H1 (cell line): Measurements from ENCODE around the gene ZSCAN25. TPM values are rescaled to one million over a fixed set of nuclear protein-coding genes. Genes with fewer than 3 reads are reported as not detected.

Experiments
- CTCF ChIA-PET: fragments of 300-600 bp; sonication (Branson Sonifier 250); formaldehyde crosslinking; loops from one replicate; lab custom pipeline; 2021; ENCODE audit not compliant: partially characterized antibody; lab: Charles Lee
- POLR2A ChIA-PET: fragments of 300-600 bp; sonication (Branson Sonifier 250); formaldehyde crosslinking; loops from one replicate; lab custom pipeline; 2021; ENCODE audit warnings: inconsistent platforms; ENCODE audit not compliant: partially characterized antibody; lab: Charles Lee
- DNase-seq, 2 experiments: peaks; one replicate each; pipeline versions ENCODE4 v3.0.0 to v3.0.0-alpha.2; 2010 to 2022; ENCODE audit warnings: low spot score in 2 of 2, low read depth in 1 of 2, mixed read lengths in 1 of 2
- FAIRE-seq: peaks from 2 replicates; lab custom pipeline; 2011; peaks lifted over from hg19 to GRCh38; lab: Jason Lieb, UNC
- H2AFZ ChIP-seq: 2 replicates; pipeline ENCODE4 v1.8.1; 2012; ENCODE audit warnings: low read length, inconsistent platforms
- H2AK5ac ChIP-seq: 2 replicates; pipeline ENCODE4 v1.6.1; 2013; ENCODE audit warnings: low read depth, low read length
- H2BK120ac ChIP-seq: replicated peaks from 2 replicates; pipeline ENCODE3; 2013; ENCODE audit warnings: low read depth, low read length, inconsistent platforms
- H2BK12ac ChIP-seq: 2 replicates; pipeline ENCODE4 v1.6.1; 2013; ENCODE audit warnings: low read depth, low read length
- H2BK15ac ChIP-seq: 2 replicates; pipeline ENCODE4 v1.6.1; 2013; ENCODE audit warnings: low read length
- H2BK20ac ChIP-seq: 2 replicates; pipeline ENCODE4 v1.6.1; 2013; ENCODE audit warnings: low read length
- H2BK5ac ChIP-seq: 2 replicates; pipeline ENCODE4 v1.6.1; 2013; ENCODE audit warnings: low read depth, low read length
- H3K14ac ChIP-seq: 2 replicates; pipeline ENCODE4 v1.6.1; 2013; ENCODE audit warnings: inconsistent platforms; ENCODE audit not compliant: insufficient read length
- H3K18ac ChIP-seq: 2 replicates; pipeline ENCODE4 v1.6.1; 2013; ENCODE audit warnings: low read length; ENCODE audit errors: extremely low read depth
- H3K23ac ChIP-seq: 2 replicates; pipeline ENCODE4 v1.6.1; 2013; ENCODE audit warnings: inconsistent platforms; ENCODE audit not compliant: insufficient read length
- H3K23me2 ChIP-seq: 2 replicates; pipeline ENCODE4 v1.6.1; 2013; ENCODE audit warnings: low read depth, low read length
- H3K27ac ChIP-seq: 2 replicates; pipeline ENCODE4 v1.6.1; 2011; ENCODE audit warnings: low read depth, low read length, inconsistent platforms
- H3K27me3 ChIP-seq, 4 experiments: replicated peaks in 1 of 4; 1 replicate in 1 of 4; 2 replicates in 3 of 4; pipeline versions ENCODE4 v1.6.1 to v1.8.1; 2011 to 2013; ENCODE audit warnings: low read length in 3 of 4, mild to moderate bottlenecking in 3 of 4, inconsistent platforms in 2 of 4, mixed read lengths in 2 of 4, moderate library complexity in 1 of 4; ENCODE audit not compliant: control insufficient read depth in 3 of 4, insufficient read depth in 3 of 4; ENCODE audit errors: extremely low read depth in 1 of 4
- H3K36me3 ChIP-seq, 4 experiments: 2 replicates each; pipeline versions ENCODE4 v1.6.1 to v1.8.1; 2011 to 2013; ENCODE audit warnings: mild to moderate bottlenecking in 4 of 4, low read length in 3 of 4, moderate library complexity in 2 of 4, control low read depth in 1 of 4, inconsistent platforms in 1 of 4; ENCODE audit not compliant: insufficient read depth in 4 of 4, control insufficient read depth in 2 of 4
- H3K4ac ChIP-seq: replicated peaks from 2 replicates; pipeline ENCODE3; 2013; ENCODE audit warnings: low read length, low read depth, mixed read lengths, inconsistent platforms; ENCODE audit not compliant: insufficient read length
- H3K4me1 ChIP-seq, 4 experiments: replicated peaks in 1 of 4; 1 replicate in 1 of 4; 2 replicates in 3 of 4; pipeline versions ENCODE4 v1.6.1 to v1.8.1; 2011 to 2013; ENCODE audit warnings: low read length in 3 of 4, inconsistent platforms in 2 of 4, mixed read lengths in 1 of 4; ENCODE audit not compliant: insufficient read depth in 4 of 4, control insufficient read depth in 3 of 4
- H3K4me2 ChIP-seq, 2 experiments: 2 replicates each; pipeline versions ENCODE4 v1.6.1 to v1.8.1; 2011 to 2013; ENCODE audit warnings: low read depth in 2 of 2, low read length in 2 of 2, control low read depth in 1 of 2, inconsistent platforms in 1 of 2, mild to moderate bottlenecking in 1 of 2; ENCODE audit not compliant: insufficient read depth in 1 of 2
- H3K4me3 ChIP-seq, 4 experiments: fragments of 200-600, 300-600 bp in 1 of 4; sonication (generic), shearing (Covaris generic), sonication (Bioruptor Twin) in 1 of 4; 2 replicates each; pipeline versions ENCODE4 v1.5.1 to v1.8.1; 2011 to 2016; ENCODE audit warnings: low read length in 4 of 4, low read depth in 3 of 4, control low read depth in 2 of 4, inconsistent platforms in 2 of 4, mild to moderate bottlenecking in 2 of 4, mixed read lengths in 1 of 4, moderate library complexity in 1 of 4; ENCODE audit not compliant: insufficient read depth in 2 of 4; ENCODE audit errors: extremely low read depth in 1 of 4
- H3K56ac ChIP-seq: replicated peaks from 2 replicates; pipeline ENCODE3; 2013; ENCODE audit warnings: low read depth, mild to moderate bottlenecking, mixed read lengths, low read length, inconsistent platforms; ENCODE audit not compliant: insufficient read length
- H3K79me1 ChIP-seq: 2 replicates; pipeline ENCODE4 v1.6.1; 2013; ENCODE audit warnings: low read depth, low read length, control low read depth
- H3K79me2 ChIP-seq, 2 experiments: 2 replicates each; pipeline versions ENCODE4 v1.6.1 to v1.8.1; 2012 to 2013; ENCODE audit warnings: low read length in 2 of 2, mild to moderate bottlenecking in 2 of 2, inconsistent platforms in 1 of 2; ENCODE audit not compliant: insufficient read depth in 2 of 2, control insufficient read depth in 1 of 2
- H3K9ac ChIP-seq, 4 experiments: replicated peaks in 1 of 4; 1 replicate in 1 of 4; 2 replicates in 3 of 4; pipeline versions ENCODE4 v1.6.1 to v1.8.1; 2011 to 2013; ENCODE audit warnings: low read depth in 3 of 4, low read length in 3 of 4, control low read depth in 2 of 4, mild to moderate bottlenecking in 2 of 4, moderate library complexity in 2 of 4, inconsistent platforms in 1 of 4; ENCODE audit errors: extremely low read depth in 1 of 4
- H3K9me3 ChIP-seq, 2 experiments: 2 replicates each; pipeline versions ENCODE4 v1.6.1 to v1.8.1; 2012 to 2013; ENCODE audit warnings: mild to moderate bottlenecking in 2 of 2, moderate library complexity in 2 of 2, control low read depth in 1 of 2, inconsistent platforms in 1 of 2, low read depth in 1 of 2, low read length in 1 of 2, mixed read lengths in 1 of 2; ENCODE audit not compliant: insufficient read depth in 2 of 2
- H4K20me1 ChIP-seq, 2 experiments: replicated peaks in 1 of 2; 2 replicates each; pipeline versions ENCODE3 to v1.8.1; 2011 to 2013; ENCODE audit warnings: inconsistent platforms in 2 of 2, low read length in 2 of 2, mild to moderate bottlenecking in 1 of 2; ENCODE audit not compliant: insufficient read depth in 2 of 2, control insufficient read depth in 1 of 2
- H4K5ac ChIP-seq: 2 replicates; pipeline ENCODE4 v1.6.1; 2013; ENCODE audit warnings: low read length, low read depth, mixed read lengths, inconsistent platforms; ENCODE audit not compliant: insufficient read length
- H4K8ac ChIP-seq: 2 replicates; pipeline ENCODE4 v1.8.0; 2013; ENCODE audit warnings: mild to moderate bottlenecking, moderate library complexity, low read length, inconsistent platforms; ENCODE audit not compliant: insufficient read depth; ENCODE audit errors: extremely low read depth
- H4K91ac ChIP-seq: replicated peaks from 2 replicates; pipeline ENCODE3; 2013; ENCODE audit warnings: low read length, mixed read lengths, inconsistent platforms; ENCODE audit not compliant: insufficient read length
- BACH1 ChIP-seq: IDR thresholded peaks from 2 replicates; pipeline ENCODE4 v1.6.1; 2012; ENCODE audit warnings: low read length, improper control_type of control experiment
- CBX5 ChIP-seq: fragments of 300-800, 300-1000 bp; sonication (generic); IDR thresholded peaks from 2 replicates; pipeline ENCODE4 v1.7.1; 2016; ENCODE audit warnings: antibody characterized with exemption, low read length, low read depth
- KDM4A ChIP-seq: IDR thresholded peaks from one replicate; pipeline ENCODE4 v1.7.1; 2012; ENCODE audit warnings: low read depth, mild to moderate bottlenecking, moderate library complexity, low read length, inconsistent platforms; ENCODE audit not compliant: severe bottlenecking
- KDM5A ChIP-seq: fragments of 200-600 bp; IDR thresholded peaks from 2 replicates; pipeline ENCODE4 v1.7.1; 2012; ENCODE audit warnings: mild to moderate bottlenecking, low read length, inconsistent platforms, mixed read lengths
- PHF8 ChIP-seq: fragments of 200-600 bp; sonication (generic); conservative IDR thresholded peaks from 2 replicates; pipeline ENCODE4 v1.7.1; 2012; ENCODE audit warnings: low read depth, mild to moderate bottlenecking, inconsistent platforms, low read length, moderate library complexity
- RNF2 ChIP-seq: fragments of 200-900, 300-1000 bp; sonication (generic); IDR thresholded peaks from 2 replicates; pipeline ENCODE4 v1.7.1; 2016; ENCODE audit warnings: borderline replicate concordance, low read depth, mild to moderate bottlenecking, antibody characterized with exemption, low read length; ENCODE audit not compliant: poor library complexity, severe bottlenecking; ENCODE audit errors: missing control alignments
- SAP30 ChIP-seq: fragments of 300-600 bp; sonication (generic); IDR thresholded peaks from 2 replicates; pipeline ENCODE4 v1.7.1; 2012; ENCODE audit warnings: low read length, moderate library complexity, mild to moderate bottlenecking, inconsistent platforms; ENCODE audit not compliant: insufficient read depth, insufficient replicate concordance
- SIN3A ChIP-seq, 2 experiments: IDR thresholded peaks in 1 of 2; conservative IDR thresholded peaks in 1 of 2; 2 replicates each; pipeline ENCODE4 v1.6.1; 2011 to 2012; ENCODE audit warnings: low read length in 2 of 2, improper control_type of control experiment in 1 of 2, low read depth in 1 of 2, mild to moderate bottlenecking in 1 of 2
- SP2 ChIP-seq: IDR thresholded peaks from 2 replicates; pipeline ENCODE4 v1.6.1; 2012; ENCODE audit warnings: mild to moderate bottlenecking, low read length, inconsistent platforms
- SRF ChIP-seq: IDR thresholded peaks from 2 replicates; pipeline ENCODE4 v1.6.1; 2011; ENCODE audit warnings: mild to moderate bottlenecking, low read depth, low read length, moderate library complexity
- YY1 ChIP-seq: IDR thresholded peaks from 2 replicates; pipeline ENCODE4 v1.6.1; 2011; ENCODE audit warnings: low read depth, mild to moderate bottlenecking, low read length
- WGBS, 2 experiments: shearing (Covaris generic) in 1 of 2; methylation state at CpG; one replicate each; pipeline versions ENCODE4 v1.1.6 to v1.1.7; 2013 to 2015; ENCODE audit warnings: low lambda C conversion rate in 2 of 2, mixed read lengths in 2 of 2, inconsistent platforms in 1 of 2, low coverage in 1 of 2, missing lambda C conversion rate in 1 of 2; ENCODE audit not compliant: insufficient replicate concordance in 2 of 2, insufficient coverage in 1 of 2, insufficient read length in 1 of 2; ENCODE audit errors: extremely low coverage in 1 of 2, missing lambda C conversion rate in 1 of 2; 5-methylcytosine and 5-hydroxymethylcytosine counted together
- polyA plus RNA-seq, 7 experiments: library from polyadenylated mRNA; depleted of rRNA in 3 of 7; stranded (reverse) in 5 of 7; unstranded in 2 of 7; fragments of >200 nt in 5 of 7; fragments of 200-250 nt in 2 of 7; gene quantifications; 1 replicate in 5 of 7; 2 replicates in 1 of 7; 4 replicates in 1 of 7; pipeline versions ENCODE4 v1.2.1 to v1.2.3, GENCODE V29; 2011 to 2013; ENCODE audit warnings: missing spikeins in 2 of 7, mixed read lengths in 2 of 7
- total RNA-seq: library from RNA; stranded (reverse); fragmentation: NEBNext Ultra II Directional; extraction: Animal tissue kit (Norgen Biotek cat#: 25700); gene quantifications from 2 replicates; pipeline ENCODE4 v1.2.1, GENCODE V29; 2021
- TF ChIP-seq, protein P1 (sequence below): IDR thresholded peaks from 2 replicates; pipeline ENCODE4 v1.6.1; 2011; ENCODE audit warnings: low read length, improper control_type of control experiment

The ZSCAN25 gene
- total and polyA plus RNA-seq, 2 of the 8 experiments (the other 6 are each of a cell fraction or from before 2014, with no cell fraction given) = 10.1 to 18.6 TPM

DNA sequence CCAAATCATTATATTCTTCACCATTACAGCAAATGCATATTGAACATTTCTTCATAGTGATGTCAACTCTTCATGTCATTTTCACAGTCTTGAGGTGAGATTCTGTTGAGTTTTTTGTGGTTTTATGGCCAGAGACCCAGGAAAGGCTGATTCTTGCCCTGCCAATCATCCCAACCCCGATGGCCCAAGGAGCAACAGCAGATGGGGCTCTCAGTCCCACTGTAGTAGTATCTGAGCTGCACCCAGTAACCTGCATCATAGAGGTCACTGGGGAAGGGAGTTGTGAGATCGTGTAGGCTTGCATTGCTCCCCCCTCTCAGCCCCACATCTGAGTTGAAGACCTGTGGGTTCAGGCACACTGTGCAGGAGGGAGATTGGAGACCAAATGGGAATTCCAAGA, 26.7 kb downstream of the ZSCAN25 start:
- no peak overlapping the region for H3K23ac ChIP-seq
- TF ChIP-seq SP2 = no peak
- TF ChIP-seq, protein P1, sequence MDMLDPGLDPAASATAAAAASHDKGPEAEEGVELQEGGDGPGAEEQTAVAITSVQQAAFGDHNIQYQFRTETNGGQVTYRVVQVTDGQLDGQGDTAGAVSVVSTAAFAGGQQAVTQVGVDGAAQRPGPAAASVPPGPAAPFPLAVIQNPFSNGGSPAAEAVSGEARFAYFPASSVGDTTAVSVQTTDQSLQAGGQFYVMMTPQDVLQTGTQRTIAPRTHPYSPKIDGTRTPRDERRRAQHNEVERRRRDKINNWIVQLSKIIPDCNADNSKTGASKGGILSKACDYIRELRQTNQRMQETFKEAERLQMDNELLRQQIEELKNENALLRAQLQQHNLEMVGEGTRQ = no peak
- no peak for TF ChIP-seq BACH1
- no peak for TF ChIP-seq RNF2
- TF ChIP-seq PHF8 = no peak
- no peak for TF ChIP-seq SIN3A (conservative IDR thresholded peaks at IDR 0.05 in 1 of 2, IDR thresholded peaks at IDR 0.05 in 1 of 2; ENCODE audit: low read depth in 1 of 2, low read length in 2 of 2)
- TF ChIP-seq SRF = no peak
- no peak for TF ChIP-seq YY1
- no peak for TF ChIP-seq KDM4A
- TF ChIP-seq SAP30 = no peak
- no peak for TF ChIP-seq CBX5
- no peak for TF ChIP-seq KDM5A
- H3K9me3 ChIP-seq = no peaks in the 10 kb centered on the region
- H2BK120ac ChIP-seq = no peak overlapping the region
- peaks cover 3 to 8% (median 7%) of the 10 kb centered on the region in 4 experiments for H3K4me1 ChIP-seq
- H4K8ac ChIP-seq = no peak overlapping the region
- no peak overlapping the region for H2BK12ac ChIP-seq
- no peaks in the 10 kb centered on the region for H3K79me2 ChIP-seq
- no peak overlapping the region for H3K4ac ChIP-seq
- no peak overlapping the region for H3K18ac ChIP-seq
- no peak overlapping the region for H2BK15ac ChIP-seq
- 84% methylated on average over 2 of the region's 2 CpGs; no CpG with 5 or more reads in 1 of the 2 experiments for WGBS, 2 experiments
- H3K79me1 ChIP-seq = no peaks in the 10 kb centered on the region; the same call in 1 of the 2 replicates
- H3K27me3 ChIP-seq = no peaks in the 10 kb centered on the region
- H2AK5ac ChIP-seq = no peak overlapping the region
- H4K20me1 ChIP-seq = no peaks in the 10 kb centered on the region
- H3K36me3 ChIP-seq = 0 out of 8 replicates have a peak, but pooled peaks cover 0 to 3% (median 0%) of the 10 kb centered on the region in 4 experiments
- DNase-seq (no peak), FAIRE-seq (no peak)
- no peak overlapping the region for H3K56ac ChIP-seq
- H3K27ac ChIP-seq = no peak overlapping the region
- no peak overlapping the region for H4K5ac ChIP-seq
- no peak overlapping the region for H3K14ac ChIP-seq
- H2BK20ac ChIP-seq = no peak overlapping the region
- no peak overlapping the region for H3K4me3 ChIP-seq
- ChIA-PET POLR2A (no interaction called here), CTCF (no interaction called here)
- H3K4me2 ChIP-seq = no peak overlapping the region
- no peaks in the 10 kb centered on the region for H3K23me2 ChIP-seq
- no peak overlapping the region for H3K9ac ChIP-seq
- no peak overlapping the region for H4K91ac ChIP-seq
- no peak overlapping the region for H2BK5ac ChIP-seq
- H2AFZ ChIP-seq = no peak overlapping the region
